Muscle of back (tissue), 10 donors: Measurements from ENCODE around the gene KRT4. TPM values are rescaled to one million over a fixed set of nuclear protein-coding genes. Genes with fewer than 3 reads are reported as not detected.

Source experiments
- polyA plus RNA-seq, 10 donors: library from polyadenylated mRNA; unstranded; fragments of 120-200 nt; gene quantifications; one replicate each; pipeline ENCODE4 v1.2.1, GENCODE V29; 2013; ENCODE audit not compliant: insufficient read length in 10 of 10

KRT4 gene
- polyA plus RNA-seq, 10 donors, result 0.11 to 126 (median 0.64) TPM; not detected in 4

Other genes with a start within 250 kb of the KRT4 start
- gene KRT74, start 240.3 kb downstream of the KRT4 start, polyA plus RNA-seq, result under 1 TPM in 2 of 10 donors, not detected in 8; 0.08 to 0.12 TPM
- 1 to 10 TPM in 1 of 10 donors, under 1 TPM in 1, not detected in 8; 0.30 to 1.5 TPM for gene KRT72, start 212.7 kb downstream of the KRT4 start, polyA plus RNA-seq
- gene KRT73, start 195.6 kb downstream of the KRT4 start, polyA plus RNA-seq, result 1 to 10 TPM in 1 of 10 donors, under 1 TPM in 1, not detected in 8; 0.08 to 1.1 TPM
- gene KRT2, start 161.9 kb downstream of the KRT4 start, polyA plus RNA-seq, result 1 to 10 TPM in 1 of 10 donors, under 1 TPM in 1, not detected in 8; 0.08 to 1.8 TPM
- 100 to 1,000 TPM in 2 of 10 donors, 1 to 10 TPM in 6, under 1 TPM in 2; 0.47 to 543 (median 2.3) TPM for gene KRT1, start 133.7 kb downstream of the KRT4 start, polyA plus RNA-seq
- 1 to 10 TPM in 1 of 10 donors, under 1 TPM in 1, not detected in 8; 0.98 to 2.8 TPM for gene KRT77, start 110.6 kb downstream of the KRT4 start, polyA plus RNA-seq
- not detected for gene KRT76, start 36.8 kb downstream of the KRT4 start, polyA plus RNA-seq
- under 1 TPM in 1 of 10 donors, not detected in 9; 0.46 TPM for gene KRT3, start 18.0 kb downstream of the KRT4 start, polyA plus RNA-seq
- under 1 TPM in 1 of 10 donors, not detected in 9; 0.21 TPM for gene KRT79, start 20.2 kb upstream of the KRT4 start, polyA plus RNA-seq
- 1 to 10 TPM in 1 of 10 donors, under 1 TPM in 2, not detected in 7; 0.25 to 1.9 (median 0.52) TPM for gene KRT78, start 34.9 kb upstream of the KRT4 start, polyA plus RNA-seq
- 10 to 100 TPM in 2 of 10 donors, 1 to 10 TPM in 8; 1.7 to 28.7 (median 3.8) TPM for gene KRT8, start 91.0 kb upstream of the KRT4 start, polyA plus RNA-seq
- gene KRT18, start 135.0 kb upstream of the KRT4 start, polyA plus RNA-seq, result 10 to 100 TPM in 1 of 10 donors, 1 to 10 TPM in 9; 3.0 to 17.1 (median 3.5) TPM
- gene EIF4B, start 192.3 kb upstream of the KRT4 start, polyA plus RNA-seq, result 100 to 1,000 TPM; 357 to 476 (median 416) TPM
- gene TNS2, start 235.9 kb upstream of the KRT4 start, polyA plus RNA-seq, result 100 to 1,000 TPM in 3 of 10 donors, 10 to 100 TPM in 7; 60.2 to 137 (median 84.2) TPM